Stimulated activated CD8-positive, alpha-beta memory T cell treated with anti-CD3 and anti-CD28 coated beads, Interleukin-2, amount 100 ng/mL, for 48 hours (primary cell): ENCODE results near the gene RAB31.
"Not testable (repeated sequence)": the region's sequence is repeated elsewhere in the genome, so short reads cannot be mapped to it uniquely, and the experiment has no call there.

Experiments used
- DNase-seq, 2 donors: peaks; one replicate each; pipeline ENCODE4 v3.0.0-alpha.2; 2020; ENCODE audit warnings: low read depth in 2 of 2

Gene RAB31

GRCh38 chr18:9885170-9886004, 177.3 kb downstream of the RAB31 start, which contains the start of gene TXNDC2:
TXNDC2 (plus strand) TSS chr18:9885973; CDS start chr18:9886681, 708 bp downstream.
- no peak for DNase-seq

- no peak for DNase-seq
Observed at GRCh38 chr18:9886005-9886348, 177.9 kb downstream of the RAB31 start.

GRCh38 chr18:9887992-9888391, 179.9 kb downstream of the RAB31 start:
- DNase-seq, result no peak

- DNase-seq, result no peak
Observed at GRCh38 chr18:9890196-9890595, 182.1 kb downstream of the RAB31 start.

GRCh38 chr18:9890957-9891356, 182.9 kb downstream of the RAB31 start:
- no peak for DNase-seq

GRCh38 chr18:9891515-9891914, 183.4 kb downstream of the RAB31 start:
- not testable (repeated sequence) for DNase-seq

- DNase-seq, result no peak
Observed at GRCh38 chr18:9894454-9895068, 186.5 kb downstream of the RAB31 start.

- DNase-seq, result no peak
Observed at GRCh38 chr18:9897129-9897528, 189.0 kb downstream of the RAB31 start.

- not testable (repeated sequence) for DNase-seq
Observed at GRCh38 chr18:9897787-9898291, 189.7 kb downstream of the RAB31 start.

- no peak for DNase-seq
Observed at GRCh38 chr18:9898792-9899549, 190.9 kb downstream of the RAB31 start.

GRCh38 chr18:9899550-9899930, 191.4 kb downstream of the RAB31 start:
- DNase-seq, result not testable (repeated sequence)

- no peak for DNase-seq
Observed at GRCh38 chr18:9900699-9901098, 192.6 kb downstream of the RAB31 start.

GRCh38 chr18:9901377-9901776, 193.3 kb downstream of the RAB31 start:
- DNase-seq, result no peak

GRCh38 chr18:9902264-9902663, 194.2 kb downstream of the RAB31 start:
- DNase-seq, result not testable (repeated sequence)

GRCh38 chr18:9902832-9903231, 194.7 kb downstream of the RAB31 start:
- DNase-seq, result no peak

- no peak for DNase-seq
Observed at GRCh38 chr18:9905401-9905922, 197.4 kb downstream of the RAB31 start.

- no peak for DNase-seq
Observed at GRCh38 chr18:9906481-9906880, 198.4 kb downstream of the RAB31 start.

- DNase-seq, result no peak
Observed at GRCh38 chr18:9907867-9908266, 199.8 kb downstream of the RAB31 start.

- no peak for DNase-seq
Observed at GRCh38 chr18:9910071-9910470, 202.0 kb downstream of the RAB31 start.

- DNase-seq, result no peak
Observed at GRCh38 chr18:9910661-9911060, 202.6 kb downstream of the RAB31 start.

- no peak for DNase-seq
Observed at GRCh38 chr18:9911226-9911625, 203.1 kb downstream of the RAB31 start.
